ENCODE results near the gene SPINT4. TPM values are rescaled to one million over a fixed set of nuclear protein-coding genes. Genes with fewer than 3 reads are reported as not detected.
"Not testable (repeated sequence)": the region's sequence is repeated elsewhere in the genome, so short reads cannot be mapped to it uniquely, and the experiment has no call there.

The SPINT4 gene
- polyA plus RNA-seq (ENCODE audit: insufficient read length in 4 of 4) = not detected

GRCh38 chr20:45722047-45722446, at the start of gene SPINT4:
SPINT4 (plus strand) TSS chr20:45722347; CDS start chr20:45722368, 21 bp downstream.
- no peak for DNase-seq (ENCODE audit: low read depth in 4 of 4, low spot score in 3 of 4)

GRCh38 chr20:45672765-45673164, 49.4 kb upstream of the SPINT4 start:
- DNase-seq (ENCODE audit: low read depth in 4 of 4, low spot score in 3 of 4) = no peak

DNA sequence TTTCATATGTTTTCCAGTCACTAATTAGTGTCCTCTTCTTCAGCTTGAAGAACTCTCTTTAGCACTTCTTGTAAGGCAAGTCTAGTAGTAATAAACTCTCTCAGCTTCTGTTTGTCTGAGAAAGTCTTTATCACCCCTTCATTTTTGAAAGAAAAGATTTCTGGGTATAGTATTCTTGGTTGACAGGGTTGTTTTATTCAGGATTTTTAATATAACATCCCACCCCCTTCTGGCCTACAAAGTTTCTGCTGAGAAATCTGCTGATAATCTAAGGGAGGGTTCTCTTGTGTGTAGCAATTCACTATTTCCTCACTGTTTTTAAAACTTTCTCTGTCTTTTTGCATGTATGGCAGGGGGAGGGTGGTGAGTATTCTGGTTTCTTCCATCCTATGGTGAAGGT, 42.5 kb upstream of the SPINT4 start:
- DNase-seq (ENCODE audit: low read depth in 4 of 4, low spot score in 3 of 4) = no peak

DNA sequence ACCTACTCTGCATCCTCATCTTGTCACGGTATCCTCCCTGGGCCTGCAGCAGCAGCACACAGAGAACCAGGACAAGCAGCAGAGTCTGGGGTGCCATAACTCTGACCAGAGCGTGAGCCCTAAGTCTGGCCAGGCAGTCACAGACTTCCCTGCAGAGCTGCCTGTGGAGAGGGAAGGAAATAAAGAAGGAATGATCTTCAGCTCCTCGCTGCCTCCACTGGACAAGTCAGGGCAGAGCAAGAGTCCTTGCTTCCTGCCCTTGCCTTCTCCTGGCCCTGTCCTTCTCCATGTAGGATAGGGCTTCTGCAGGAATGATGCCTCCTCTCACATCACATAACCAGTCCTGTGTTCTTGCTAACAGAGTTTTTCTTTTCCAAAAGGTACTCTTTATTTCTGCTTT, 36.3 kb upstream of the SPINT4 start:
- no peak for DNase-seq (ENCODE audit: low read depth in 4 of 4, low spot score in 3 of 4)

DNA sequence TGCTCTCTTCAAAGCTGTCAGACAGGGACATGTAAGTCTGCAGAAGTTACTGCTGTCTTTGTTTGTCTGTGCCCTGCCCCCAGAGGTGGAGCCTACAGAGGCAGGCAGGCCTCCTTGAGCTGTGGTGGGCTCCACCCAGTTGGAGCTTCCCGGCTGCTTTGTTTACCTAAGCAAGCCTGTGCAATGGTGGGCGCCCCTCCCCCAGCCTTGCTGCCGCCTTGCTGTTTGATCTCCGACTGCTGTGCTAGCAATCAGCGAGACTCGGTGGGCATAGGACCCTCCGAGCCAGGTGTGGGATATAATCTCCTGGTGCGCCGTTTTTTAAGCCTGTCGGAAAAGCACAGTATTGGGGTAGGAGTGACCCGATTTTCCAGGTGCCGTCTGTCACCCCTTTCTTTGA, 28.8 kb upstream of the SPINT4 start:
- not testable (repeated sequence) for DNase-seq (ENCODE audit: low read depth in 4 of 4, low spot score in 3 of 4)

DNA sequence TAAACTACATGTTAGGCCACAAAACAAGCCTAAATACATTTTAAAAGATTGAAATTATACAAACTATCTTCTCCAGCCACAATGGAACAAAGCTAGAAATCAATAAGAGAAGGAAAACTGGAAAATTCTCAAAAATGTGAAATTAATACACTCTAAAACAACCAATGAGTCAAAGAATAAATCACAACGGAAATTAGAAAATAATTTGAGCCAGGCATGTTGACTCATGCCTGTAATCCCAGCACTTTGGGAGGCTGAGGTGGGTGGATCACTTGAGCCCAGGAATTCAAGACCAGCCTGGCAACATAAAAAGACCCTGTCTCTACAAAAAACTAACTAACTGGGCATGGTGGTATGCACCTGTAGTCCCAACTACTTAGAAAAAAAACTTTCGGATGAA, 26.7 kb upstream of the SPINT4 start:
- DNase-seq (ENCODE audit: low read depth in 4 of 4, low spot score in 3 of 4) = no peak

DNA sequence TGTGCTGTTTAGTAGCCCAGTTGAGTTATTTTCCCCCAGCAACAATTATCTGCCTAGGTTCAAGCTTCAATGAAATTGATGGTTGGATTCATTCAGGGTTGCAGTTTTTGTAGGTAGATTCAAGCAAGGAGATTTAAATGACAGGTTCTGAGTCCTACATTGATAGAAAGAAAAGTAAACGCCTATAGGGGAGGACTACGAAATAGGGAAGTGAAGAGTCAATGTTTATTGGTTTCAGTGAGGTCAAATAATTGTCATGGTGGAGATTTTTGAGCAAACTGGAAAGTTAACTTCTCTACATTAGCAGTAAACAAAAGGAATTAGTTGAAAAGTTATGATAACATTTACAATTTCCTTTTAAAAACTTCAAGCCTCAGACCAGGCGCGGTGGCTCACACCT, 21.0 kb upstream of the SPINT4 start:
- DNase-seq (ENCODE audit: low read depth in 4 of 4, low spot score in 3 of 4) = no peak

- DNase-seq (ENCODE audit: low read depth in 4 of 4, low spot score in 3 of 4) = no peak
Observed at GRCh38 chr20:45701873-45702272, 20.3 kb upstream of the SPINT4 start, which contains the start of gene WFDC13. WFDC13 (plus strand) TSS chr20:45702038; CDS start chr20:45702124, 86 bp downstream.

DNA sequence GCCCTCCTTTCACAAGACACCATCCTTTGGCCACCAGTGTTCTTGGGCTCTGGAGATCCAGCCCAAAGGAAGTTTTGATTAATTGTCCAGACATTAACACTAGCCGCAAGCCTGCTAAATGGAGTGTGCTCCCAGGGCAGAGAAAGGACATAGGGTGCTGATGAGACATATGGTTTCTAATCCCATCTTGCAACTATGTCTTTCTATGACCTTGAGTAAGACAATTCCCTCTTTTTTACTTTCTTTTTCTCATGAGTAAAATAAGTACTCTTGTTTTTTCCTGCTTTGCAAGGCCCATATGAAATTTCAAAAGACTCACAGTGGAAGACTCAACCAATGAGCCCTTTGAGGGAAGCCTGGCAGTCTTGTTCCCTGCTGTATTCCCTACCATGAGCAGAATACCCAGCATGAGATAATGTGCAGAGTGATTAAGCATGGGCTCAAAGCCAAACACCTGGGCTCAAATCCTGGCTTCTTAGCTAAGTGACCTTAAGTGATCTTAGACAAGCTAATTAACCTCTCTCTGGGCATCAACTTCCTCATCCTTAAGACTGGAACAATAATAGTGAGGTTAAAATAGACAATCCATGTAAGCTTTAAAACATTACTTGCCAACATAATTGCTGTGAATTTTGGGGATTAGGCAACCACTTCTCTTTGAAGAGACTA, 17.0 kb upstream of the SPINT4 start, which contains the start of gene WFDC10B:
Gene WFDC10B (minus strand): TSS at position 51 of the 669 bp plus-strand sequence. CDS start 19,027 bp downstream, outside the sequence.
- no peak for DNase-seq (ENCODE audit: low read depth in 4 of 4, low spot score in 3 of 4)

DNA sequence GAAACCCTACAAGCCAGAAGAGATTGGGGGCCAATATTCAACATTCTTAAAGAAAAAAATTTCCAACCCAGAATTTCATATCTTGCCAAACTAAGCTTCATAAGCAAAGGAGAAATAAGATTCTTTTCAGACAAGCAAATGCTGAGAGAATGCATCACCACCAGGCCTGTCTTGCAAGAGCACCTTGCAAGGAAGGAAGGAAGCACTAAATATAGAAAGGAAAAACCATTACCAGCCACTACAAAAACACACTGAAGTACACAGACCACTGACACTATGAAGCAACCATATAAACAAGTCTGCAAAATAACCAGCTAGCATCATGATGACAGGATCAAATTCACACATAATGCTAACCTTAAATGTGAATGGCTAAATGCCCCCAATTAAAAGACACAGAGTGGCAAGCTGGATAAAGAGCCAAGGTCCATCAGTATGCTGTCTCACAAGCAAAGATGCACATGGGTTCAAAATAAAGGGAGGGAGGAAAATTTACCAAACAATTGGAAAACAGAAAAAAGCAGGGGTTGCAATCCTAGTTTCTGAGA, 5.9 kb upstream of the SPINT4 start:
- not testable (repeated sequence) for DNase-seq (ENCODE audit: low read depth in 4 of 4, low spot score in 3 of 4)

DNA sequence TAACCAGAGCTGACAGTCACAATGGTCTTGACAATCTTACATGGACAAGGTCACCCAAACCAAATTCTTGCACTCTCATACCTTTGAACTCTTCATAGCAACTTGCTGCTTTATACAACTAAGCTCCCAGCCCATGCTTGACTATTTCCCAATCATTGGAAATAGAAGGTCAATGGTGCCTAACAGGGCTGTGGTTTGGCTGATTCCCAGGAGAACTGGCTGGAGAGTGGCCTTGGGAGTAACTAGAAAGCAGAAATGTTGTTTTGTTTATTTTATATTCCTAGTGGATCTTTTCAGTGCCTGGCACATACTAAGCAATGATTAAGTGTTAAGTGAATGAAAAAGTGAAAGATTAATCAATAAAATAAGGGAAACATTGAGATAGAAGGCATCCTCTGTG, 3.0 kb downstream of the SPINT4 start:
- no peak for DNase-seq (ENCODE audit: low read depth in 4 of 4, low spot score in 3 of 4)

- no peak for DNase-seq (ENCODE audit: low read depth in 4 of 4, low spot score in 3 of 4)
Observed at GRCh38 chr20:45727044-45727443, 4.9 kb downstream of the SPINT4 start.

GRCh38 chr20:45732199-45732598, 10.1 kb downstream of the SPINT4 start:
- DNase-seq (ENCODE audit: low read depth in 4 of 4, low spot score in 3 of 4) = no peak

DNA sequence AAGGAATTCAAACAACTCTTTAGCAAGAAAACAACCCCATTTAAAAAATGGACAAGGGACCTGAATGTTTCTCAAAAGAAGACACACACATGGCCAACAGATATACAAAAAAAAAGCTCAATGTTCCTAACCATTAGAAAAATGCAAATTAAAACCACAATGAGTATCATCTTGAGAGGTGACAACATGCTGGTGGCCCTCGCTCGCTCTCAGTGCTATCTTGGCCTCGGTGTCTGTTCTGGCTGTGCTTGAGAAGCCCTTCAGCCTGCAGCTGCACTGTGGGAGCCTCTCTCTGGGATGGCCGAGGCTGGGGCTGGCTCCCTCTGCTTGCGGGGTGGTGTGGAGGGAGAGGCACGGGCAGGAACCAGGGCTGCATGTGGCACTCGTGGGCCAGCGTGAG, 13.4 kb downstream of the SPINT4 start:
- no peak for DNase-seq (ENCODE audit: low read depth in 4 of 4, low spot score in 3 of 4)

DNA sequence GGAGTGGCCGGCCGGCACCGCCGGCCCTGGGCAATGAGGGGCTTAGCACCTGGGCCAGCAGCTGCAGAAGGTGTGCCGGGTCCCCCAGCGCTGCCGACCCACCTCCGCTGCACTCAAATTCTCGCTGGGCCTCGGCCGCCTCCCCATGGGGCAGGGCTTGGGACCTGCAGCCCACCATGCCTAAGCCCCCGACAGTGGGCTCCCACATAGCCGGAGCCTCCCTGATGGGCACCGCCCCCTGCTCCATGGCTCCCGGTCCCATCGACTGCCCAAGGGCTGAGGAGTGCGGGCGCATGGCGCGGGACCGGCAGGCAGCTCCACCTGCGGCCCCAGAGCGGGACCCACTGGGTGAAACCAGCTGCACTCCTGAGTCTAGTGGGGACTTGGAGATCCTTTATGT, 13.8 kb downstream of the SPINT4 start:
- DNase-seq (ENCODE audit: low read depth in 4 of 4, low spot score in 3 of 4) = no peak

DNA sequence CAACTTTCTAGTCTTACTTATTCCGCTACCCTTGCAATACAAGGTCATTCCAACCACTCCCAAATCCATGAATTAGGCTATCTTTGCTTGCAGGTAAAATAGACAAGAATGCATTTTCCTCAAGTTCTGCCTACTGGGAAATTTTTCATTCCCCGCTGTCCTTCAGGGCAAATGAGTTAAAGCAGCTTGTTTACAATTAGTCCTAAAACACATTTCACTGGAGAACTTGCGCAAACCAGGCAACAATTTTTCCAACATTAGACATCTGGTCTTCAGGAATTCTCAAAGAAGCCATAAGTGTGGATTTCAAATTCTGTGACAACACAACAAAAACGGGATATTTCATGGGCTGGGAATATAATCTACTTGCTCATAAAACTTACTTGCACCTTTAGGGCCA, 20.4 kb downstream of the SPINT4 start:
- no peak for DNase-seq (ENCODE audit: low read depth in 4 of 4, low spot score in 3 of 4)

GRCh38 chr20:45745015-45745414, 22.9 kb downstream of the SPINT4 start:
- no peak for DNase-seq (ENCODE audit: low read depth in 4 of 4, low spot score in 3 of 4)

DNA sequence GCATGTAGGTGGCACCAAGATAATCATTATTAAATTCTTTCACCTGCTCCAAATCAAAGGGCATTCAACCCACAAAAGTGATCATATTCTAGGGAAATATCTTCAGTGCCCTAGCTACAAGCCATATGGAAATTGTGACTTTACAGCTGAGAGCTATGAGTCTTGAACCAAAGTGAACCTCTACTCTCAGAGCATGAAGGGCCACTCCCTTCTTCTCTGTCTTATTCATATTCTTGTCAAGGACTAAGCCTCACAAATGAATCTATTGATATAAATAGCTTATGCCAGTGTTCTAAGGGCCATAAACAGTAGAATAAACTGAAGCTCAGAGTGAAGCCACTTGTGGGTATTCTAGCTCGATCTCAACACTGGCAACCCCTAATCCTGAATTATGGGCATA, 29.6 kb downstream of the SPINT4 start:
- no peak for DNase-seq (ENCODE audit: low read depth in 4 of 4, low spot score in 3 of 4)

- DNase-seq (ENCODE audit: low read depth in 4 of 4, low spot score in 3 of 4) = no peak
Observed at GRCh38 chr20:45752746-45753145, 30.6 kb downstream of the SPINT4 start.

DNA sequence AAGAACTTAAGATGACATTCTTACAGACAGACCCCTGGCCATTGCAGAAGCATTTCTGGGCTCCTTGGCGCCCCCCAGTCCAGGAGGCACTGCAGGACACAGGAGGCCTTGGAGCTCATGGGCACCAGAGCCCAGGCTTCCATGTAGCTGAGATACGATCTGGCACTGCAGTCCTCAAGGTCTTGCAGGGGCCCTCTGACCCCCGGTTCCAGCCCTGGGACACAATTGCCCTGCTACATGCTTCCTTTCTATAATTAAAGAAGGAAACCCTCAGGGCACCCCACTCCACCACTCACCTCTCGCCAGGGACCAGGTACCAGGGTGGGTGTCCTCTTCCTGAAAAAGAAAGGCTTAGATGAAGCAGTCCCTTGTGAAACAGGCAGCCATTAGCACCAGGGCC, 35.9 kb downstream of the SPINT4 start:
- DNase-seq (ENCODE audit: low read depth in 4 of 4, low spot score in 3 of 4) = no peak

DNA sequence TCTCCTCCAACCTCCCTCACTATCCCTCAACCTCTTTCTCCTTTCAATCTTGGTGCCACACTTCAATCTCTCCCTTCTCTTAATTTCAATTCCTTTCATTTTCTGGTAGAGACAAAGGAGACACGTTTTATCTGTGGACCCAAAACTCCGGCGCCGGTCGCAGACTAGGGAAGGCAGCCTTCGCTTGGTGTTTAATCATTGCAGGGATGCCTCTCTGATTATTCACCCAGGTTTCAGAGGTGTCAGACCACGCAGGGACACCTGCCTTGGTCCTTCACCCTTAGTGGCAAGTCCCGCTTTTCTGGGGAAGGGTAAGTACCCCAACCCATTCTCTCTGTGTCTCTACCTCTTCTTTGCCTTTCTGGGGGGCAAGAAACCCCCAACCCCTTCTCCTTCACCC, 37.8 kb downstream of the SPINT4 start:
- DNase-seq (ENCODE audit: low read depth in 4 of 4, low spot score in 3 of 4) = not testable (repeated sequence)

- DNase-seq (ENCODE audit: low read depth in 4 of 4, low spot score in 3 of 4) = not testable (repeated sequence)
Observed at GRCh38 chr20:45761966-45762365, 39.8 kb downstream of the SPINT4 start.
